ENCODE measurements around the gene MED29.

DNA sequence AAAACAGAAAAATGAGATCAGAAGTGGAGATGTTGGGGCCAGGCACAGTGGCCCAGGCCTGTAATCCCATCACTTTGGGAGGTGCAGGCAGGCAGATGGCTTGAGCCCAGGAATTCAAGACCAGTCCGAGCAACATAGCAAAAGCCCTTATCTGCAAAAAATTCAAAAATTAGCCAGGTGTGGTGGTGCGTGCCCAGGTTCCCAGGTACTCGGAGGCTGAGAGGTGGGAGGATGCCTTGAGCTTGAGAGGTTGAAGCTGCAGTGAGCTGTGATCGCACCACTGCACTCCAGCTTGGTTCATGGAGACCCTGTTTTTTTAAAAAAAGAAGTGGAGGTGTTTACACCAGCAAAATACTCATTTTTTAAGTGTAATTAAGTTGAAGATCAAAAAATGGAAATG, 8.9 kb downstream of the MED29 start:
- TF ChIP-seq, protein P1, sequence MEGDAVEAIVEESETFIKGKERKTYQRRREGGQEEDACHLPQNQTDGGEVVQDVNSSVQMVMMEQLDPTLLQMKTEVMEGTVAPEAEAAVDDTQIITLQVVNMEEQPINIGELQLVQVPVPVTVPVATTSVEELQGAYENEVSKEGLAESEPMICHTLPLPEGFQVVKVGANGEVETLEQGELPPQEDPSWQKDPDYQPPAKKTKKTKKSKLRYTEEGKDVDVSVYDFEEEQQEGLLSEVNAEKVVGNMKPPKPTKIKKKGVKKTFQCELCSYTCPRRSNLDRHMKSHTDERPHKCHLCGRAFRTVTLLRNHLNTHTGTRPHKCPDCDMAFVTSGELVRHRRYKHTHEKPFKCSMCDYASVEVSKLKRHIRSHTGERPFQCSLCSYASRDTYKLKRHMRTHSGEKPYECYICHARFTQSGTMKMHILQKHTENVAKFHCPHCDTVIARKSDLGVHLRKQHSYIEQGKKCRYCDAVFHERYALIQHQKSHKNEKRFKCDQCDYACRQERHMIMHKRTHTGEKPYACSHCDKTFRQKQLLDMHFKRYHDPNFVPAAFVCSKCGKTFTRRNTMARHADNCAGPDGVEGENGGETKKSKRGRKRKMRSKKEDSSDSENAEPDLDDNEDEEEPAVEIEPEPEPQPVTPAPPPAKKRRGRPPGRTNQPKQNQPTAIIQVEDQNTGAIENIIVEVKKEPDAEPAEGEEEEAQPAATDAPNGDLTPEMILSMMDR (IDR thresholded peaks at IDR 0.05), result no peak
- TF ChIP-seq ESRRA (IDR thresholded peaks at IDR 0.05; ENCODE audit: borderline replicate concordance, low read length) (no peak), BHLHE40 (IDR thresholded peaks at IDR 0.05; ENCODE audit: low read depth, low read length) (no peak), CEBPB (IDR thresholded peaks at IDR 0.05) (no peak), POLR2A (IDR thresholded peaks at IDR 0.05; ENCODE audit: low read length) (0 out of 2 replicates have a peak, but pooled peaks have one; percentile 23), NFE2L2 (conservative IDR thresholded peaks at IDR 0.05; ENCODE audit: low read length) (no peak), RFX5 (IDR thresholded peaks at IDR 0.05) (no peak), HOXA7 (CRISPR knock-in tag; IDR thresholded peaks at IDR 0.05) (no peak), ZNF302 (CRISPR knock-in tag; IDR thresholded peaks at IDR 0.05) (no peak), EP300 (IDR thresholded peaks at IDR 0.05) (no peak)
- TF ChIP-seq, protein P2, sequence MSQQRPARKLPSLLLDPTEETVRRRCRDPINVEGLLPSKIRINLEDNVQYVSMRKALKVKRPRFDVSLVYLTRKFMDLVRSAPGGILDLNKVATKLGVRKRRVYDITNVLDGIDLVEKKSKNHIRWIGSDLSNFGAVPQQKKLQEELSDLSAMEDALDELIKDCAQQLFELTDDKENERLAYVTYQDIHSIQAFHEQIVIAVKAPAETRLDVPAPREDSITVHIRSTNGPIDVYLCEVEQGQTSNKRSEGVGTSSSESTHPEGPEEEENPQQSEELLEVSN (IDR thresholded peaks at IDR 0.05; ENCODE audit: borderline replicate concordance, low read depth), result no peak
- TF ChIP-seq, protein P3, sequence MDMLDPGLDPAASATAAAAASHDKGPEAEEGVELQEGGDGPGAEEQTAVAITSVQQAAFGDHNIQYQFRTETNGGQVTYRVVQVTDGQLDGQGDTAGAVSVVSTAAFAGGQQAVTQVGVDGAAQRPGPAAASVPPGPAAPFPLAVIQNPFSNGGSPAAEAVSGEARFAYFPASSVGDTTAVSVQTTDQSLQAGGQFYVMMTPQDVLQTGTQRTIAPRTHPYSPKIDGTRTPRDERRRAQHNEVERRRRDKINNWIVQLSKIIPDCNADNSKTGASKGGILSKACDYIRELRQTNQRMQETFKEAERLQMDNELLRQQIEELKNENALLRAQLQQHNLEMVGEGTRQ (IDR thresholded peaks at IDR 0.05), result no peak
- TF ChIP-seq, protein P4, sequence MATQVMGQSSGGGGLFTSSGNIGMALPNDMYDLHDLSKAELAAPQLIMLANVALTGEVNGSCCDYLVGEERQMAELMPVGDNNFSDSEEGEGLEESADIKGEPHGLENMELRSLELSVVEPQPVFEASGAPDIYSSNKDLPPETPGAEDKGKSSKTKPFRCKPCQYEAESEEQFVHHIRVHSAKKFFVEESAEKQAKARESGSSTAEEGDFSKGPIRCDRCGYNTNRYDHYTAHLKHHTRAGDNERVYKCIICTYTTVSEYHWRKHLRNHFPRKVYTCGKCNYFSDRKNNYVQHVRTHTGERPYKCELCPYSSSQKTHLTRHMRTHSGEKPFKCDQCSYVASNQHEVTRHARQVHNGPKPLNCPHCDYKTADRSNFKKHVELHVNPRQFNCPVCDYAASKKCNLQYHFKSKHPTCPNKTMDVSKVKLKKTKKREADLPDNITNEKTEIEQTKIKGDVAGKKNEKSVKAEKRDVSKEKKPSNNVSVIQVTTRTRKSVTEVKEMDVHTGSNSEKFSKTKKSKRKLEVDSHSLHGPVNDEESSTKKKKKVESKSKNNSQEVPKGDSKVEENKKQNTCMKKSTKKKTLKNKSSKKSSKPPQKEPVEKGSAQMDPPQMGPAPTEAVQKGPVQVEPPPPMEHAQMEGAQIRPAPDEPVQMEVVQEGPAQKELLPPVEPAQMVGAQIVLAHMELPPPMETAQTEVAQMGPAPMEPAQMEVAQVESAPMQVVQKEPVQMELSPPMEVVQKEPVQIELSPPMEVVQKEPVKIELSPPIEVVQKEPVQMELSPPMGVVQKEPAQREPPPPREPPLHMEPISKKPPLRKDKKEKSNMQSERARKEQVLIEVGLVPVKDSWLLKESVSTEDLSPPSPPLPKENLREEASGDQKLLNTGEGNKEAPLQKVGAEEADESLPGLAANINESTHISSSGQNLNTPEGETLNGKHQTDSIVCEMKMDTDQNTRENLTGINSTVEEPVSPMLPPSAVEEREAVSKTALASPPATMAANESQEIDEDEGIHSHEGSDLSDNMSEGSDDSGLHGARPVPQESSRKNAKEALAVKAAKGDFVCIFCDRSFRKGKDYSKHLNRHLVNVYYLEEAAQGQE (IDR thresholded peaks at IDR 0.05), result no peak
- TF ChIP-seq, protein P5, sequence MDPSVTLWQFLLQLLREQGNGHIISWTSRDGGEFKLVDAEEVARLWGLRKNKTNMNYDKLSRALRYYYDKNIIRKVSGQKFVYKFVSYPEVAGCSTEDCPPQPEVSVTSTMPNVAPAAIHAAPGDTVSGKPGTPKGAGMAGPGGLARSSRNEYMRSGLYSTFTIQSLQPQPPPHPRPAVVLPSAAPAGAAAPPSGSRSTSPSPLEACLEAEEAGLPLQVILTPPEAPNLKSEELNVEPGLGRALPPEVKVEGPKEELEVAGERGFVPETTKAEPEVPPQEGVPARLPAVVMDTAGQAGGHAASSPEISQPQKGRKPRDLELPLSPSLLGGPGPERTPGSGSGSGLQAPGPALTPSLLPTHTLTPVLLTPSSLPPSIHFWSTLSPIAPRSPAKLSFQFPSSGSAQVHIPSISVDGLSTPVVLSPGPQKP (IDR thresholded peaks at IDR 0.05; ENCODE audit: low read depth, low read length), result no peak
